HG03095 (cell line): ENCODE measurements around the gene CRELD1.

Experiments
- ATAC-seq: cut with Tn5 transposase; IDR thresholded peaks from one replicate; pipeline ENCODE4 v1.9.1; 2021; ENCODE audit warnings: moderate library complexity; ENCODE audit not compliant: unreplicated experiment

CRELD1 gene

DNA sequence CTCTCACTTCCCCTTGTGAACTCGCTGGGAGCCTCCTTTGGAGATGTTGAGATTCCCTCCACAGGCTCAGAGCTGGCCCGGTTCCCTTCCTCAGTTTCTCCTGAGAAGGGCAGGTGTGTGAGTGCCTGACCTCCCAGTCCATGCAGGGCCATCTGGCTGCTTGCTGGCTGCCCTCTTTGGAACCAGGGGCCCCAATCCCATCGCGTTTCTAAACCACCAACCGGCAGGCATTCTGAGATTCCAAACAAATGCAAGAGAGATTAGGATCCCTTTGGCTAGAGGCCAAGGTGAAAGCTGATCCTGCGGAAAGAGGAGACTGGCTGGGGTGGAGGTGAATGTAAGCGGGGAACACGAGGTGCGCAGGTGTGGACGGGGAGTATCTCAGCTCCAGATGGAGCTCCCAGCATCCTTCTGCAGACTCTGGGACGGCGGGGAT lies 21.5 kb downstream of the CRELD1 start:
- no peak for ATAC-seq

DNA sequence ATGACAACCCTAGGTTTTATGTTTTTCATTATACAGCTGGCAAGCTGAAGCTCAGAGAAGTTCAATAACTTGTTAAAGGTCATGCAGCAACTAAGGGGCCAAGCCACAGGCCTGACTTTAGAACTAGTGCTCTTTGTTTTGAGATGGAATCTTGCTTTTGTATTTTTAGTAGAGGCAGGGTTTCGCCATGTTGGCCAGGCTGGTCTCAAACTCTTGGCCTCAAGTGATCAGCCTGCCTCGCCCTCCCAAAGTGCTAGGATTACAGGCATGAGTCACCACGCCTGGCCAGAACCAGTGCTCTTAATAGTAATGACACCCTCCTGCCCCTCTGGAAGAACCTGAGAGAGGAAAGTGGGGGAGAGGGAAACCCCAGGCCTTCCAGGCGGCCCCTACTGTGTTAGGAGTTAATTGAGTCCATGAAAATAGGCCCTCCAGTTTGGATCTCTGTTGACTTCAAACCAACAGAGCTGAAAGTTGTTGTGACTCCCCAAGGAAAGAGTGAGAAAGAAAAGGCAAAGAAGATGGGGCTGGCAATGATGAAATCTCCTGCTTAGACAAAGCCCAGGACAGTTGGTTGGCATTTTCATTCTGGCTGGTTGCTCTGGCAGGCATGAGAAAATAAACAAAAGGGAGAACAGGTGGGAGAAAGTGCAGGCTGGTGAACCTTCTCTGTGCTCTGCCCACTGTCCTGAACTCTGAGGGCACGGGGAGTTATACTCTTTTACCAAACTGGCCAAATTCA lies 22.1 kb downstream of the CRELD1 start:
- no peak for ATAC-seq

DNA sequence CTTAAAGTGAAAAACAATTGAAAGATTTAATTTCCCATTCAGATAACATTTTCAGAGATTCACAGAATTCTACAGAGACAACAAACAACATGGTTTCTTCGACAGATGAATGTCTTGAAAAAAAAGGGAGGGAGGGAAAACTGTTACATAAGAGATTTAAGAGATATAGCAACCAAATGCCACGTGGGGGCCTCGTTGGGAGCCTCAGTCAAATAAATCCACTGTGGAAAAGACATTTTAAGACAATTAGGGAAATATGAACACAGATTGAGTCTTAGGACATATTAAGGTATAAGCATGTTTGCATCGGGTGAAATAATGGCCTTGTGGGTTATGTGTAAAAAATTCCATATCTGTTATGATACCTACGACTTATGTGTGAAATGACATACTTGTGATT lies 23.6 kb downstream of the CRELD1 start:
- ATAC-seq = no peak

DNA sequence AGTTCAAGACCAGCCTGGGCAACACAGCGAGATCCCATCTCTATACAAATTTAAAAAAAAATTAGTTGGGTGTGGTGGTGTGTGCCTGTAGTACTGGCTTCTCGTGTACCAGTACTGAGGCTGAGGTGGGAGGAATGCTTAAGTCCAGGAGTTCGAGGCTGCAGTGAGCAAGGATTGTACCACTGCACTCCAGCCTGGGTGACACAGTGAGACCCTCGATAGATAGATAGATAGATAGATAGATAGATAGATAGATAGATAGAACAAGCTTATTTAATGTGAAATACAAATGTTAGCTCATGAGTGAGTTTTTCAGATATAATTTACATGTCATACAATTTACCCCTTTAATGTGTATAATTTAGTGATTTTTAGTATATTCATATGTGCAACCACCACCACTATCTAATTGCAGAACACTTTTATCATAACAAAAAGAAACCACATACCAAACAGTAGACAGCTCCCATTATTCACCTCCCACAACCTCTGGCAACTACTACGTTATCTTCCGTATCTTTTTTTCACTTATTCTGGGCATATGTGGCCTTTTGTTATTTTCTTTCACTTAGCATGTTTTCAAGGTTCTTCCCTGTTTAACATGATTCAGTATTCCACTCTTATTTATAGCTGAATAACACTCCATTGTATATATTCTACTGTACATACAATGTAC lies 31.7 kb downstream of the CRELD1 start:
- ATAC-seq = no peak

DNA sequence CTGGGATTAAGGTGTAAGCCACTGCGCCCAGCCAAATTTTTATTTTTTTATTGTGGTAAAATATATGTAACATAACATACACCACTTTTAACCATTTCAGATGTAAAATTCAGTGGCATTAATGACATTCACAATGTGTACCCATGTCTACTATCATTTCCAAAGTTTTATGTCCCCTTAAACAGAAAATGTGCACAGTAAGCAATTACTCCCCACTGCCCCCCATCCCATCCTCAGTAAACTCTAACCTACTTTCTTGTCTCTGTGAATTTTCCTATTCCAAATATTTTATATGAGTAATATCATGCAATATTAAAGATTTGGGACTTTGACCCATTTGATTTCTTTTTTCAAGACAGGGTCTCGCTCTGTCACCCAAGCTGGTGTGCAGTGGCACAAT lies 33.2 kb downstream of the CRELD1 start:
- ATAC-seq = no peak

DNA sequence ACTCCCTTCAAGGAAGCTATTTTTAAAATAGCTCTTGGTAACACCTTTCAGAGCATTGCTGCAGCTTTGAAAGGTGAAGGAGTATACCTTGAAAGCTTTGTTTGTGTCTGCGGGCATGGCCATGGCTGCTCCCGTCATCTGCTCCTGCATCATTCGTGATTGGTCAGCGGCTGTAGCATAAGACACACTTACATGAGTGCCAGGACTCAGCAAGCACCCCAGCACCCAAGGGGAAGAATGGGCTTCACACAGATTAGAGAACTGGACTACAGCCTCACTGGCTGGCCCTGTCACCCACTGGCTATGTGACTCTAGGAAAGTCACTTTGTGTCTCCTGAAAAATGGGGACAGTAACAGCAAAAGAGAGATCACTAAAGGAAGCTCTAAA lies 36.0 kb downstream of the CRELD1 start:
- no peak for ATAC-seq

DNA sequence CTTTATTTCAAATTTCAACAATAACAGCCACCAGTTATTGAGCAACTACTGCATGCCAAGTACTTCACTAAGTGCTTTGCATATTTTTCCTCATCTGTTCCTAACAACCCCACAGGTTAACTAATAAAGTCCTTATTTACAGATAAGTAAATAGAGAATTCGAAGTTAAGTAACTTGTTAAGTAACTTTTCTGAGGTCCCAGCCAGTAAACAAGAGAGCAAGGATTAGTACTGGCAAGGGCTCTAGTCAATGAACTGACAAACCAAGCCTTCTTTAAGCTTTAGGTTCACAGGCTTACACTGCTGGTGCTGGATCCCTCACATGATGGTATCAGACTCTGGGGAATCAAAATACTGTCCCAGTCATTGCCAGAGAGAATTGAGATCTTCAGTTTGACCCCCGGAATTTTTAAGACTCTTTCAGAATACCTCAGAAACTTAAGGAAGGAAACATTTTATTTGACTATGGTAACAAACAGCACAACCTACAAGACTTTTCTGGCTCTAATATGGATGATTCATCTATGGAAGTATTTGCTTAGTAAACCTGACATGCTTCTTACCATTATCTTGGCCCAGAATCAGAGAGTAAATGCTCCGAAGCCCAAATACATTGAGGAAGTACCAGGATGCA lies 36.5 kb downstream of the CRELD1 start:
- ATAC-seq = no peak

DNA sequence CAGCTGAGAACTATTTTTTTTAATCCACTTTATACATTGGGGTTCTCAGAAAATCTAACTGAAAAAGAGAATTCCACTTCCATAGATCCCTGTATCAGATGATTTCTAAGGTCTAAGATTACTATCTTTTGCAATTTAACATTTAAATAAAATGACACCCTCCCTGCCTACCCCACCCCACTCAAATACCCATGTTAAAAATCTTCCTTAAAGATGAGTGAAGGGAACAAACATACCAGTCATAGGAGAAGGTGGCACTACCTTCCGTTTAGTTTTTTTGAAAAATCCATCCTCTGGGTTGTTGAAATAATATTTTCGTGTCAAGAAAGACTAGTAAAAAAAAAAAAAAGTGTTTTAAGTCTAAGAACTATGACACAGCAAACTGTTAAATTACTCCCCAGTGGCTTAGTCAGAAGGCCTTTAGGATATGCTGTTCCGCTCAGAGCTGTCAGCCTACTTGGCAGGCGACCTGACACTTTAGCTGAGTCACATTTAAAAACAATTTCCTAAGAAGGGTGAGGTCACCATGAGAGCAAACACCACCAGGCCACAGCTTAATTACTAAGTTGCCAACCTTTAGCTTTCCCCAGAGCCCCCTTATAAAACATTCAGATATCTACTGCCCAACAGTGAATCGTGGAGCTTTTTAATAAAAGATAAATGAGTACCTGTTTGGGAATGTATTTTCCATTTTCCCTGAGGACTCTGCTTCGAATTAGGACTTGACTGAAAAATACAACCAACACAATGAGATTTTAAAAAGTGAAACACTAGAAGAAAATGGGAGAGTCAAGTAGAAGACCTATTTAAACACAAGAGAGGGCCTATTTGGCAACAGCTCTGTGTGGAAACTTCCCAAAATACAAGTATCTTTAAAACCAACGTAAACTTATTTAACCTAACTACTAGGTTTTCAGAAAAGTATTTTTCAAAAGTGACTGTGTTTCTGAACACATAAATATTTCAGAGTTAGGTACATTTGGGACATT lies 43.4 kb downstream of the CRELD1 start:
- no peak for ATAC-seq

DNA sequence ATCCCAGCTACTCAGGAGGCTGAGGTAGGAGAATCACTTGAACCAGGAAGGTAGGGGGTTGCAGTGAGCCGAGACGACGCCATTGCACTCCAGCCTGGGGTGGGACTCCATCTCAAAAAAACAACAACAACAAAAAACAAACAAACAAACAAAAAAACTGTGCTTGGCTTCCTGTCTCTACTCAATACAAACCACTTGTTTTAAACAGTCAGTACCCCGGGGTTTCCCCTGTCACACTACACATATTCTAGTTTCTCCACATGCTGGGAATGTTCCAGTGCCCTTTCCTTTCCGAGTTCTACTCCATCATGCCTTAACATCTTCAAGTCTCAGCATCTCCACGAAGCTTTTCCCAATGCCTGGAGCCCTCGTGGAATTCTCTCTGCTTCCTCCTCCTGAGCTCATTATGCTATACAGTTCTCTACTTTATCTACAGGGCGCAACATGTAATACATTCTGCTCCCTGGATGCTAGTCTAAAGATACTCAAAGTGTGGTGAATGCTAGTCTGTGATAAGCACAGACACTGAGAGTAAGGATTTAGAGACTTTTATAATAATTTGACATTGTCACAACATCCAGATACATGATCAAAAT lies 45.2 kb downstream of the CRELD1 start:
- ATAC-seq = no peak

DNA sequence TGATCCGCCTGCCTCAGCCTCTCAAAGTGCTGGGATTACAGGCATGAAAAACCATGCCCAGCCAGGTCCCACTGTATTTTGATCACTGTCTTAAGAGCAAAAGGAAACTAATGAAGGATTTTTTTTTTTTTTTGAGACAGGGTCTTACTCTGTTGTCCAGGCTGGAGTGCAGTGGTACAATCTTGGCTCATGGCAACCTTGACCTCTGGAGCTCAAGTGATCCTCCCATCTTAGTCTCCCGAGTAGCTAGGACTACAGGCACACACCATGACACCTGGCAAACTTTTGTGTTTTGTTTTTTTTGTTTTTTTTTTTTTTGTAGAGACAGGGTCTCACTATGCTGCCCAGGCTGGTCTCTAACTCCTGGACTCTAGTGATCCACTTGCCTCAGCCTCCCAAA lies 46.6 kb downstream of the CRELD1 start:
- no peak for ATAC-seq

DNA sequence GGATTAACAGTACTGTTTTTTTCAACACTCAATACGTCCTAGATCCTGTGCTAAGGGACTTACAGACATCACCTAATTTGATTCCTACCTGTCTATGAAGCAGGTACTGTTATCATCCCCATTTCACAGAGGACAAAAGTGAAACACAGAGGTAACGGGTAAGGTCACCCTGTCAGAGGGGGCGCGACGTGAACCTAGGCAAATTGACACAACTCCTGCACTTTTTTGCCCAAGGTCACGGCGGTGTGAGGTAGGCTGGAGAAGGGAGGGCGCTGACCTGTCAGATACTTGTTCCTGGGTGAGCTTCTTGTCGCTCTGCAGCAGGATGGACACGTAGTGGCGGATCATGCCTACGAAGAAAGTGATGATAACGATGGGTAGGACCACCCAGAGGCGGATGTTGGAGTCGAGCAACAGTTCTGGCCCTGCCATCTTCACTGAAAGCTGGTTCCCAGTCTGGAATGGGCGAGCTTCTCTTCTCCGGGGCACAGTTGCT lies 52.6 kb downstream of the CRELD1 start:
- peak; percentile 23 for ATAC-seq

DNA sequence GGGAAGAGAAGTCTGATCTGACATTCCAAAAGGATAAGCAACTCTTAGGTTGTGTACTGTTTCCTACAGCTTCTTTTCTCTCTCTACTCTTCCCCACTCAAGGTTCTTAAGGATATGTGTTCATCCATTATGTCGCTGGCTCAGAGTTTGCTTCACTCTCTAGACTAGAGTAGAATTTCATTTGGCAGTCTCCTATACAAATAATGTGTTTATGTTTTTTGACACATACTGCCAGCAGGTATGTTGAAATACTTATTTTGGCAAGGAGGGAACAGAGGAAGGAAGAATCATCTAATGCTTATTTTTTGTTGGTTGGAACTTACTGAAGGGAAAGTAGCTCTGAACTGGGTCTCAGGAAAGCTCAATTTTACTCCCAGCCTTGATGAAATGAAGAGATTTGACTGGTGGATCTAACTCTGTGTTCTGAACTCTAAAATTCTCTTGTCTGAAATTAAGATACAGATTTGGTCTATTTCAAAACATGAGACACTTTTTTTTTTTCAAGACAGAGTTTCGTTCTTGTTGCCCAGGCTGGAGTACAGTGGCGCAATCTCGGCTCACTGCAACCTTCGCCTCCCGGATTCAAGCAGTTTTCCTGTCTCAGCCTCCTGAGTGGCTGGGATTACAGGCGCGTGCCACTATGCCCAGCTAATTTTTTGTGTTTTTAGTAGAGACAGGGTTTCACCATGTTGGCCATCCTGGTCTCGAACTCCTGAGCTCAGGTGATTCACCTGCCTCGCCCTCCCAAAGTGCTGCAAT lies 60.6 kb downstream of the CRELD1 start:
- ATAC-seq = no peak
